22Rv1 (cell line): Measurements from ENCODE around the gene BIRC5.

Experiments
- H3K27ac ChIP-seq: fragments of 450-650 bp; 2 replicates; pipeline ENCODE4 v1.5.1; 2017
- ZFX ChIP-seq: fragments of 450-650 bp; IDR thresholded peaks from 2 replicates; pipeline ENCODE4 v1.6.1; 2017; ENCODE audit warnings: antibody characterized with exemption, borderline replicate concordance
- TF ChIP-seq, protein P1 (sequence below): fragments of 450-650 bp; IDR thresholded peaks from 2 replicates; pipeline ENCODE4 v1.5.1; 2017; ENCODE audit warnings: mild to moderate bottlenecking

Gene BIRC5

GRCh38 chr17:78256707-78257591 lies 42.9 kb downstream of the BIRC5 start:
- TF ChIP-seq ZFX: no peak
- H3K27ac ChIP-seq: no peak overlapping the region

- TF ChIP-seq ZFX: no peak
- no peak overlapping the region for H3K27ac ChIP-seq
Observed at GRCh38 chr17:78257810-78258322, 43.8 kb downstream of the BIRC5 start.

DNA sequence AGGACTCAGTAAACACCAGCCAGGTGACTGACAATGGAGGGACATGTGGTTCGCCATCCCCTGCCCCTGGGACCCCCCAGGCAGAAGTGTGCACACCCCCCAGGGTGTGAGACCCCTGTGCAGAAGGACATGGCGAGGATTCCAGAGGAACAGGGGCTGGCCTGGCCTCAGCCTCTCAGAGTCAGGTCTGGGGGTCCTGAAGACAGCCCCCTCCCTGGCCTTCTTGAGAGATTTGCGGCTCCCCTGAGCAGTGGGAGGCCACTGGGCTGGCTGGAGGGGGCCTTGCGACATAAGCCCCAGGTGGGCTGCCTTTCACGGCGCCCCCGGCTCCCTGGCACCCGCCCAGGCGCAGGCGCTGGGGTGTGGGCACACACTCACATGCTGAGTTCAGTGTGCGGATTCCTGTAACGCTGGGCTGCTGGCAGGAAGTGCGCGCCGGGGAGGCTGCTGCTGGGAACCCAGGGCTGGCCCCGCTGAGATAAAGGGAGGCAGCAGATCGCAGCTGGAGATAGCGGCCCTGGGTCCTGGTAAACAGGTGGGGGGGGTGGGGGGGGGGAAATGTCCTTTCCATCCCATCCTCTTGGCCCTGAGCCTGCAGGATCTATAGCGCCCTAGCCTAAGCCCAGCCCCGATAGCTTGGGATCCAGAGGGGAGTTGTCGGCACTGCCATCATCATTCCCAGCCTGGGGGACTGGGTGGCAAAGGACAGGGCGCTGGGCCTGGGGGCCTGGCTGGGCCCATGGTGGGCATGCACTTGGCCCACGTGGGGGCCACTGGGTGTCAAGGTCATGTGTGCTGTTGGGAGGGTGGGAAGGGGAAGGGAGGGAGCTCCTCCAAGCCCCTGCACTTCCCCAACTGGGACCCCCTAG lies 44.5 kb downstream of the BIRC5 start:
- H3K27ac ChIP-seq: no peak overlapping the region

GRCh38 chr17:78259192-78259554 lies 45.1 kb downstream of the BIRC5 start:
- no peak overlapping the region for H3K27ac ChIP-seq
- TF ChIP-seq, protein P1, sequence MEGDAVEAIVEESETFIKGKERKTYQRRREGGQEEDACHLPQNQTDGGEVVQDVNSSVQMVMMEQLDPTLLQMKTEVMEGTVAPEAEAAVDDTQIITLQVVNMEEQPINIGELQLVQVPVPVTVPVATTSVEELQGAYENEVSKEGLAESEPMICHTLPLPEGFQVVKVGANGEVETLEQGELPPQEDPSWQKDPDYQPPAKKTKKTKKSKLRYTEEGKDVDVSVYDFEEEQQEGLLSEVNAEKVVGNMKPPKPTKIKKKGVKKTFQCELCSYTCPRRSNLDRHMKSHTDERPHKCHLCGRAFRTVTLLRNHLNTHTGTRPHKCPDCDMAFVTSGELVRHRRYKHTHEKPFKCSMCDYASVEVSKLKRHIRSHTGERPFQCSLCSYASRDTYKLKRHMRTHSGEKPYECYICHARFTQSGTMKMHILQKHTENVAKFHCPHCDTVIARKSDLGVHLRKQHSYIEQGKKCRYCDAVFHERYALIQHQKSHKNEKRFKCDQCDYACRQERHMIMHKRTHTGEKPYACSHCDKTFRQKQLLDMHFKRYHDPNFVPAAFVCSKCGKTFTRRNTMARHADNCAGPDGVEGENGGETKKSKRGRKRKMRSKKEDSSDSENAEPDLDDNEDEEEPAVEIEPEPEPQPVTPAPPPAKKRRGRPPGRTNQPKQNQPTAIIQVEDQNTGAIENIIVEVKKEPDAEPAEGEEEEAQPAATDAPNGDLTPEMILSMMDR: no peak
- TF ChIP-seq ZFX: no peak

More for the DNA sequence above, 44.5 kb downstream of the BIRC5 start:
- TF ChIP-seq, protein P1: no peak
- TF ChIP-seq ZFX: no peak

- H3K27ac ChIP-seq: no peak overlapping the region
- TF ChIP-seq ZFX: no peak
- TF ChIP-seq, protein P1: no peak
Observed at GRCh38 chr17:78263063-78263735, 49.1 kb downstream of the BIRC5 start.

- TF ChIP-seq, protein P1: no peak
- no peak for TF ChIP-seq ZFX
- H3K27ac ChIP-seq: no peak overlapping the region
Observed at GRCh38 chr17:78263736-78264340, 49.8 kb downstream of the BIRC5 start.

DNA sequence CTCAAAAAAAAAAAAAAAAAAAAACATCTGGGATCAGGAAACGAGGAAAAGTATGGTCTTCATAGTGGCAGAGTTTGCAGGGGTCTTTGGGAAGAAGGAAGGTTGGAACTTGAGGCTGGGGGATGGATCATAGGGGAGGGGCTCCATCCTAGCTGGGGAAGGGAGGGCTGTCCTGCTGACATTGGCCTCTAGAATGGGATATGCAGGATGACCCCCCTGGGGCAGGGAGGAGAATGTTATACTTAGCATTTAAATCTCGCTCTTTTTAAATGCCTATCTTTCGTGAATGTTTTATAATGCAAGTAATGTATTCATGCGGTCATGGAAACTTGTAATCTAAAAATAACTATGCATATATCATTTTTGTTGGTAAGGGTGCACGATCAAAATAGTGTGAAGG lies 50.5 kb downstream of the BIRC5 start:
- no peak for TF ChIP-seq ZFX
- TF ChIP-seq, protein P1: no peak
- no peak overlapping the region for H3K27ac ChIP-seq
